ENCODE measurements around the gene AP5Z1.

Gene AP5Z1

GRCh38 chr7:4775250-4775847, at the start of gene AP5Z1:
Gene AP5Z1 (plus strand): TSS chr7:4775623. CDS start chr7:4775716, 93 bp downstream.
- DNase-seq (ENCODE audit: low read depth in 3 of 3), result peak; percentile 87 to 95 (median 89)

- no peak for DNase-seq (ENCODE audit: low read depth in 3 of 3)
Measured at GRCh38 chr7:4725850-4726450, 49.5 kb upstream of the AP5Z1 start.

- no peak for DNase-seq (ENCODE audit: low read depth in 3 of 3)
Measured at GRCh38 chr7:4726566-4726965, 48.9 kb upstream of the AP5Z1 start.

GRCh38 chr7:4727914-4728705, 47.3 kb upstream of the AP5Z1 start:
- DNase-seq (ENCODE audit: low read depth in 3 of 3), result no peak

GRCh38 chr7:4729266-4729665, 46.2 kb upstream of the AP5Z1 start:
- no peak for DNase-seq (ENCODE audit: low read depth in 3 of 3)

GRCh38 chr7:4730276-4730675, 45.1 kb upstream of the AP5Z1 start:
- DNase-seq (ENCODE audit: low read depth in 3 of 3), result no peak

- DNase-seq (ENCODE audit: low read depth in 3 of 3), result no peak
Measured at GRCh38 chr7:4730971-4731370, 44.5 kb upstream of the AP5Z1 start.

GRCh38 chr7:4731803-4732202, 43.6 kb upstream of the AP5Z1 start:
- DNase-seq (ENCODE audit: low read depth in 3 of 3), result no peak

- no peak for DNase-seq (ENCODE audit: low read depth in 3 of 3)
Measured at GRCh38 chr7:4733936-4734528, 41.4 kb upstream of the AP5Z1 start.

- no peak for DNase-seq (ENCODE audit: low read depth in 3 of 3)
Measured at GRCh38 chr7:4734587-4735345, 40.7 kb upstream of the AP5Z1 start.

GRCh38 chr7:4737300-4737699, 38.1 kb upstream of the AP5Z1 start:
- DNase-seq (ENCODE audit: low read depth in 3 of 3), result no peak

GRCh38 chr7:4738711-4739527, 36.5 kb upstream of the AP5Z1 start:
- peak in 1 of 3 experiments; percentile 32 for DNase-seq (ENCODE audit: low read depth in 3 of 3)

- DNase-seq (ENCODE audit: low read depth in 3 of 3), result peak in 1 of 3 experiments; percentile 40
Measured at GRCh38 chr7:4739528-4739992, 35.9 kb upstream of the AP5Z1 start.

GRCh38 chr7:4740796-4741195, 34.6 kb upstream of the AP5Z1 start:
- no peak for DNase-seq (ENCODE audit: low read depth in 3 of 3)

GRCh38 chr7:4742051-4742573, 33.3 kb upstream of the AP5Z1 start:
- no peak for DNase-seq (ENCODE audit: low read depth in 3 of 3)

GRCh38 chr7:4742852-4743251, 32.6 kb upstream of the AP5Z1 start:
- no peak for DNase-seq (ENCODE audit: low read depth in 3 of 3)

- DNase-seq (ENCODE audit: low read depth in 3 of 3), result peak; percentile 24 to 71 (median 42)
Measured at GRCh38 chr7:4744391-4745264, 30.8 kb upstream of the AP5Z1 start.

GRCh38 chr7:4745265-4745919, 30.0 kb upstream of the AP5Z1 start:
- no peak for DNase-seq (ENCODE audit: low read depth in 3 of 3)

Measured in stimulated activated CD4-positive, alpha-beta T cell treated with anti-CD3 and anti-CD28 coated beads, TNF-alpha, amount 100 ng/mL, for 24 hours (primary cell).